HL-60 (cell line): ENCODE data around the gene SCARF1.
"Not testable (repeated sequence)": the region's sequence is repeated elsewhere in the genome, so short reads cannot be mapped to it uniquely, and the experiment has no call there.

ENCODE experiments used
- DNase-seq, 2 experiments: peaks; one replicate each; pipeline ENCODE4 v3.0.0-alpha.2; 2010 to 2020; ENCODE audit warnings: low read depth in 1 of 2, low spot score in 1 of 2
- H3K27ac ChIP-seq: fragments of 250-450 bp; sonication (Bioruptor Pico); replicated peaks from 2 replicates; pipeline ENCODE4 v1.5.1; 2020; ENCODE audit warnings: mild to moderate bottlenecking, moderate library complexity
- H3K27me3 ChIP-seq: fragments of 250-450 bp; sonication (Bioruptor Pico); 2 replicates; pipeline ENCODE4 v1.5.1; 2021; ENCODE audit warnings: mild to moderate bottlenecking, moderate library complexity; ENCODE audit not compliant: insufficient read depth, poor library complexity, severe bottlenecking
- H3K4me3 ChIP-seq: replicated peaks from 2 replicates; pipeline ENCODE4 v1.5.1; 2011; ENCODE audit warnings: mild to moderate bottlenecking, control low read depth, low read length; ENCODE audit not compliant: insufficient read depth
- CTCF ChIP-seq: IDR thresholded peaks from one replicate; pipeline ENCODE4 v1.5.1; 2011; ENCODE audit warnings: low read length, control low read depth, inconsistent platforms; ENCODE audit not compliant: insufficient read depth
- GABPA ChIP-seq: IDR thresholded peaks from 2 replicates; pipeline ENCODE4 v1.6.1; 2012; ENCODE audit warnings: low read depth
- POLR2AphosphoS5 ChIP-seq: IDR thresholded peaks from 2 replicates; pipeline ENCODE4 v1.6.1; 2012; ENCODE audit warnings: low read depth
- REST ChIP-seq: IDR thresholded peaks from 2 replicates; pipeline ENCODE4 v1.6.1; 2012; ENCODE audit warnings: low read depth; ENCODE audit not compliant: insufficient replicate concordance
- SPI1 ChIP-seq: IDR thresholded peaks from 2 replicates; pipeline ENCODE4 v1.6.1; 2012; ENCODE audit warnings: low read depth, mild to moderate bottlenecking, borderline replicate concordance

The SCARF1 gene

GRCh38 chr17:1661045-1661444, 15.5 kb upstream of the SCARF1 start:
- H3K27me3 ChIP-seq, result no peaks in the 10 kb centered on the region
- H3K4me3 ChIP-seq, result no peak overlapping the region
- no peak for DNase-seq
- no peak for TF ChIP-seq CTCF
- TF ChIP-seq REST, result no peak
- no peak for TF ChIP-seq GABPA
- no peak for TF ChIP-seq POLR2AphosphoS5
- no peak for TF ChIP-seq SPI1
- H3K27ac ChIP-seq, result no peak overlapping the region

- TF ChIP-seq REST, result no peak
- no peak for TF ChIP-seq CTCF
- no peak for TF ChIP-seq POLR2AphosphoS5
- TF ChIP-seq GABPA, result no peak
- no peak for TF ChIP-seq SPI1
- no peak for DNase-seq
- H3K27ac ChIP-seq, result no peak overlapping the region
- H3K4me3 ChIP-seq, result no peak overlapping the region
- H3K27me3 ChIP-seq, result no peaks in the 10 kb centered on the region
These were observed 12.6 kb upstream of the SCARF1 start for GRCh38 chr17:1658100-1658499.

GRCh38 chr17:1653735-1654134, 8.2 kb upstream of the SCARF1 start:
- H3K4me3 ChIP-seq, result no peak overlapping the region
- no peaks in the 10 kb centered on the region for H3K27me3 ChIP-seq
- no peak overlapping the region for H3K27ac ChIP-seq
- DNase-seq, result no peak
- no peak for TF ChIP-seq POLR2AphosphoS5
- no peak for TF ChIP-seq SPI1
- TF ChIP-seq REST, result no peak
- TF ChIP-seq CTCF, result no peak
- TF ChIP-seq GABPA, result no peak

- H3K27ac ChIP-seq, DNase-seq, H3K4me3 ChIP-seq, H3K27me3 ChIP-seq: not testable (repeated sequence)
These were observed 7.3 kb upstream of the SCARF1 start for GRCh38 chr17:1652794-1653193.
